WTC11 (cell line): ENCODE data around the gene TOR4A. TPM values are rescaled to one million over a fixed set of nuclear protein-coding genes. Genes with fewer than 3 reads are reported as not detected.

Experiments used
- ATAC-seq: fragments of 200-7000 bp; cut with Tn5 transposase; 2 replicates; pipeline ENCODE4 v1.10.0; 2021; ENCODE audit warnings: mild to moderate bottlenecking, moderate library complexity
- CTCF ChIA-PET: fragments of 300-600 bp; sonication (Branson Sonifier 250); formaldehyde crosslinking; loops from one replicate; lab custom pipeline; 2021; ENCODE audit warnings: antibody characterized with exemption; lab: Charles Lee
- POLR2A ChIA-PET: fragments of 350-600 bp; sonication (Branson Sonifier 250); formaldehyde crosslinking; loops from one replicate; lab custom pipeline; 2021; ENCODE audit warnings: antibody characterized with exemption; lab: Charles Lee
- DNase-seq: peaks from one replicate; pipeline ENCODE4 v3.0.0; 2021; ENCODE audit warnings: low spot score
- H3K27ac Mint-ChIP-seq: 2 replicates; pipeline ENCODE4 v1.8.0; 2021; ENCODE audit warnings: mixed read lengths
- H3K27me3 Mint-ChIP-seq: 2 replicates; pipeline ENCODE4 v1.8.0; 2021; ENCODE audit warnings: low read depth, mild to moderate bottlenecking, moderate library complexity, mixed read lengths
- H3K36me3 Mint-ChIP-seq: 2 replicates; pipeline ENCODE4 v1.8.0; 2021; ENCODE audit warnings: mixed read lengths
- H3K4me1 Mint-ChIP-seq: 2 replicates; pipeline ENCODE4 v1.8.0; 2022; ENCODE audit warnings: mixed read lengths
- H3K4me3 Mint-ChIP-seq: 2 replicates; pipeline ENCODE4 v1.8.0; 2021; ENCODE audit warnings: mild to moderate bottlenecking, moderate library complexity, mixed read lengths
- H3K9me3 Mint-ChIP-seq: 2 replicates; pipeline ENCODE4 v1.8.0; 2021; ENCODE audit warnings: mixed read lengths
- CREB1 ChIP-seq: sonication (generic); formaldehyde crosslinking; IDR thresholded peaks from 2 replicates; pipeline ENCODE4 v1.8.0; 2023; ENCODE audit warnings: mild to moderate bottlenecking, missing genetic modification reagents
- ETV6 ChIP-seq: sonication (generic); formaldehyde crosslinking; IDR thresholded peaks from 2 replicates; pipeline ENCODE4 v1.8.1; 2022; ENCODE audit warnings: mild to moderate bottlenecking, missing genetic modification reagents
- MXD4 ChIP-seq: fragments of 250-450 bp; sonication (Bioruptor Pico); IDR thresholded peaks from 2 replicates; pipeline ENCODE4 v1.8.0; 2021; ENCODE audit warnings: mild to moderate bottlenecking, moderate library complexity, borderline replicate concordance
- MYBL2 ChIP-seq: sonication (generic); formaldehyde crosslinking; IDR thresholded peaks from 2 replicates; pipeline ENCODE4 v1.8.1; 2023; ENCODE audit warnings: mild to moderate bottlenecking, moderate library complexity, missing genetic modification reagents
- PRRX2 ChIP-seq: fragments of 250-450 bp; sonication (Bioruptor Pico); IDR thresholded peaks from 2 replicates; pipeline ENCODE4 v1.8.0; 2021; ENCODE audit warnings: mild to moderate bottlenecking
- TEAD1 ChIP-seq: sonication (generic); formaldehyde crosslinking; IDR thresholded peaks from 2 replicates; pipeline ENCODE4 v1.8.0; 2022; ENCODE audit warnings: mild to moderate bottlenecking, missing genetic modification reagents
- TEAD4 ChIP-seq: sonication (generic); formaldehyde crosslinking; IDR thresholded peaks from 2 replicates; pipeline ENCODE4 v1.8.0; 2022; ENCODE audit warnings: mild to moderate bottlenecking, missing genetic modification reagents
- TP53 ChIP-seq: sonication (generic); formaldehyde crosslinking; IDR thresholded peaks from 2 replicates; pipeline ENCODE4 v1.8.1; 2023; ENCODE audit warnings: mild to moderate bottlenecking, missing genetic modification reagents
- ZBTB21 ChIP-seq: sonication (generic); formaldehyde crosslinking; IDR thresholded peaks from 2 replicates; pipeline ENCODE4 v1.8.1; 2023; ENCODE audit warnings: mild to moderate bottlenecking, missing genetic modification reagents, borderline replicate concordance
- ZNF263 ChIP-seq: sonication (generic); formaldehyde crosslinking; IDR thresholded peaks from 2 replicates; pipeline ENCODE4 v1.8.1; 2022; ENCODE audit warnings: low read depth, mild to moderate bottlenecking, moderate library complexity, missing genetic modification reagents
- ZNF671 ChIP-seq: fragments of 250-450 bp; sonication (Bioruptor Pico); IDR thresholded peaks from 2 replicates; pipeline ENCODE4 v1.8.0; 2021; ENCODE audit warnings: mild to moderate bottlenecking
- total RNA-seq: library from RNA; stranded (reverse); gene quantifications from 3 replicates; pipeline ENCODE4 v1.2.3, GENCODE V29; 2021
- TF ChIP-seq, protein P1 (sequence below): sonication (generic); formaldehyde crosslinking; IDR thresholded peaks from 2 replicates; pipeline ENCODE4 v1.8.0; 2022; ENCODE audit warnings: mild to moderate bottlenecking, missing genetic modification reagents
- TF ChIP-seq, protein P2 (sequence below): fragments of 250-450 bp; sonication (Bioruptor Pico); IDR thresholded peaks from 2 replicates; pipeline ENCODE4 v1.9.0; 2021; ENCODE audit warnings: mild to moderate bottlenecking
- TF ChIP-seq, protein P3 (sequence below): sonication (generic); formaldehyde crosslinking; IDR thresholded peaks from 2 replicates; pipeline ENCODE4 v1.8.1; 2022; ENCODE audit warnings: low read depth, mild to moderate bottlenecking, moderate library complexity, missing genetic modification reagents, borderline replicate concordance
- TF ChIP-seq, protein P4 (sequence below): sonication (generic); formaldehyde crosslinking; IDR thresholded peaks from 2 replicates; pipeline ENCODE4 v1.8.0; 2022; ENCODE audit warnings: mild to moderate bottlenecking, missing genetic modification reagents
- TF ChIP-seq, protein P5 (sequence below): sonication (generic); formaldehyde crosslinking; IDR thresholded peaks from 2 replicates; pipeline ENCODE4 v1.8.0; 2023; ENCODE audit warnings: missing genetic modification reagents
- TF ChIP-seq, protein P6 (sequence below): sonication (generic); formaldehyde crosslinking; IDR thresholded peaks from 2 replicates; pipeline ENCODE4 v1.8.1; 2023; ENCODE audit warnings: mild to moderate bottlenecking, missing genetic modification reagents, borderline replicate concordance
- TF ChIP-seq, protein P7 (sequence below): fragments of 250-450 bp; sonication (Bioruptor Pico); IDR thresholded peaks from 2 replicates; pipeline ENCODE4 v1.9.0; 2021; ENCODE audit warnings: mild to moderate bottlenecking, borderline replicate concordance

The TOR4A gene
- total RNA-seq, 1 experiment from 2014 or later = 7.3 TPM

DNA sequence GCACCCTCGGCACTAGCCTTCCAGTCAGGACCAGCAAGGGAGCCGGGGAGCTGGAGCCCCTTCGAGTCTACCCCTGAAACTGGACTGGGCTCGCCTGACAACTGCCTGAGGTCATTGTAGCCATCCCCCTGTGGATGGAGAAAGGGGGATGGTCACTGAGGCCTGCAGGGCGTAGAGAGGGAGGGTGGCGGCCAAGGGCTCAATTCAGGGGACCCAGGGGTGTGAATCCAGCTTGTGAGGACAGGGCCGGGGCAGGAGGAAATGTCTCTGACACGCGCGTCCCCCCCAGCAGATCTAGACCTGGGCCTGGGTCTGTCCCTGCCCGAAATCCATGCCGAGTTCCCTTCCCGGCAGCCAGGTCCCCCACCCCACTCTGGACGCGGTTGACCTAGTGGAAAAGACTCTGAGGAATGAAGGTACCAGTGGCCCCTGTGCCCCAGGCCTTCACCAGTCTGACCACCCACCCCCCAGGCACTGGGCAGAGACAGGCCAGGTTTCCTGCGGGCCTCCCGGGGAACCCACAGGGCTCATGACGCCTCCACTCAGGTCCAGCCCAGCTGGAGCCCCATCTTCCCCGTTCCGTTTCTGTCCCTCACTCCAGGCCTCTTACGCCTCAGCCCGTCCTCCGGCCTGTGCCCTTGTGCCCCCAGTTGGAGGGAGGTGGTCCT is 46.0 kb upstream of the TOR4A start (continued):
- TF ChIP-seq, protein P1, sequence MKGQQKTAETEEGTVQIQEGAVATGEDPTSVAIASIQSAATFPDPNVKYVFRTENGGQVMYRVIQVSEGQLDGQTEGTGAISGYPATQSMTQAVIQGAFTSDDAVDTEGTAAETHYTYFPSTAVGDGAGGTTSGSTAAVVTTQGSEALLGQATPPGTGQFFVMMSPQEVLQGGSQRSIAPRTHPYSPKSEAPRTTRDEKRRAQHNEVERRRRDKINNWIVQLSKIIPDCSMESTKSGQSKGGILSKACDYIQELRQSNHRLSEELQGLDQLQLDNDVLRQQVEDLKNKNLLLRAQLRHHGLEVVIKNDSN (CRISPR knock-in tag) = no peak
- no peak for TF ChIP-seq MXD4 (CRISPR knock-in tag)

DNA sequence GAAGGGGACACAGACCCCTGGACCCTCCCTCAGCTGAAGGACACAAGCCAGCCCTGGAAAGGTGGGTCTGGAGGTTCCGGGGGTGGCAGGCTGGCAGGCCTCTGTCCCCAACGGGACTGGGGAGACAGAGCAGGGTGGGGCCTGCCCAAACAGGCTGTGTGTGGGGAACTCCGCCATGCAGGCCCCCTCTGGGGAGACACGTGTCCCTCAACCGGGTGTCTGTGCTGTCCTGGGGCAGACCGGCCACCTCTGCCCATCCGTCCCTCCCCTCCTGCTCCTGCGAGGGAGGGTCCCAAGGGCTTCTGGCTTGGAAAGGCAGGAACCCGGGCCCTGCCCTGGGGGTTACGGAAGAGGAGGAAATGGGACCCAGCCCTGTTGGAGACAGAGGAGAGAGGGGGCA is 45.4 kb upstream of the TOR4A start:
- no peaks in the 10 kb centered on the region for H3K36me3 Mint-ChIP-seq
- no peak overlapping the region for H3K27ac Mint-ChIP-seq
- no peak for ATAC-seq
- DNase-seq = no peak
- ChIA-PET CTCF (interaction anchor here (1.2 kb wide), 1 partner anchor 186 kb away, joined by 4 read pairs; the partner anchor contains the start of gene NPDC1), POLR2A (no interaction called here)
- TF ChIP-seq ZBTB21 (CRISPR knock-in tag) (no peak), ZNF671 (no peak), MYBL2 (CRISPR knock-in tag) (no peak), TEAD4 (CRISPR knock-in tag) (no peak), CREB1 (CRISPR knock-in tag) (no peak), PRRX2 (CRISPR knock-in tag) (no peak)
- TF ChIP-seq, protein P2, sequence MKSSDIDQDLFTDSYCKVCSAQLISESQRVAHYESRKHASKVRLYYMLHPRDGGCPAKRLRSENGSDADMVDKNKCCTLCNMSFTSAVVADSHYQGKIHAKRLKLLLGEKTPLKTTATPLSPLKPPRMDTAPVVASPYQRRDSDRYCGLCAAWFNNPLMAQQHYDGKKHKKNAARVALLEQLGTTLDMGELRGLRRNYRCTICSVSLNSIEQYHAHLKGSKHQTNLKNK (CRISPR knock-in tag) = no peak
- no peaks in the 10 kb centered on the region for H3K9me3 Mint-ChIP-seq
- peaks cover 13% of the 10 kb centered on the region for H3K4me1 Mint-ChIP-seq
- no peaks in the 10 kb centered on the region for H3K27me3 Mint-ChIP-seq
- no peak overlapping the region for H3K4me3 Mint-ChIP-seq

DNA sequence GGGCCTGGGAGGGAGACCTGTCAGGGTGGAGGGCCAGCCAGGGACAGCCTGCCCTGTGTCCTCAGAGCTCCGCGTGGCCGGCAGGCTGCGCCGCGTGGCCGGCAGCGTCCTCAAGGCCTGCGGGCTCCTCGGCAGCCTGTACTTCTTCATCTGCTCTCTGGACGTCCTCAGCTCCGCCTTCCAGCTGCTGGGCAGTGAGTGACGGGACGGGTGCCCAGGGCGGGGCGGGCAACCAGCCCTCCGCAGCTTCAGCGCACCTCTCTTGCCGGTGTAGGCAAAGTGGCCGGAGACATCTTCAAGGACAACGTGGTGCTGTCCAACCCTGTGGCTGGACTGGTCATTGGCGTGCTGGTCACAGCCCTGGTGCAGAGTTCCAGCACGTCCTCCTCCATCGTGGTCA is 45.0 kb upstream of the TOR4A start:
- Mint-ChIP-seq H3K4me1 (peaks cover 12% of the 10 kb centered on the region), H3K4me3 (no peak overlapping the region), H3K9me3 (no peaks in the 10 kb centered on the region), H3K27ac (no peak overlapping the region), H3K27me3 (no peaks in the 10 kb centered on the region), H3K36me3 (no peaks in the 10 kb centered on the region)
- ChIA-PET CTCF (interaction anchor here (0.6 kb wide), 1 partner anchor 9 kb away, joined by 6 read pairs; no protein-coding TSS in a partner anchor), POLR2A (no interaction called here)
- DNase-seq = no peak
- ATAC-seq = no peak
- TF ChIP-seq, protein P3, sequence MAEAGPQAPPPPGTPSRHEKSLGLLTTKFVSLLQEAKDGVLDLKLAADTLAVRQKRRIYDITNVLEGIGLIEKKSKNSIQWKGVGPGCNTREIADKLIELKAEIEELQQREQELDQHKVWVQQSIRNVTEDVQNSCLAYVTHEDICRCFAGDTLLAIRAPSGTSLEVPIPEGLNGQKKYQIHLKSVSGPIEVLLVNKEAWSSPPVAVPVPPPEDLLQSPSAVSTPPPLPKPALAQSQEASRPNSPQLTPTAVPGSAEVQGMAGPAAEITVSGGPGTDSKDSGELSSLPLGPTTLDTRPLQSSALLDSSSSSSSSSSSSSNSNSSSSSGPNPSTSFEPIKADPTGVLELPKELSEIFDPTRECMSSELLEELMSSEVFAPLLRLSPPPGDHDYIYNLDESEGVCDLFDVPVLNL = no peak
- TF ChIP-seq ZBTB21 (CRISPR knock-in tag) (no peak), TEAD1 (CRISPR knock-in tag) (no peak), ETV6 (CRISPR knock-in tag) (no peak), ZNF263 (CRISPR knock-in tag) (no peak), CREB1 (CRISPR knock-in tag) (no peak), TP53 (CRISPR knock-in tag) (no peak)
- TF ChIP-seq, protein P4, sequence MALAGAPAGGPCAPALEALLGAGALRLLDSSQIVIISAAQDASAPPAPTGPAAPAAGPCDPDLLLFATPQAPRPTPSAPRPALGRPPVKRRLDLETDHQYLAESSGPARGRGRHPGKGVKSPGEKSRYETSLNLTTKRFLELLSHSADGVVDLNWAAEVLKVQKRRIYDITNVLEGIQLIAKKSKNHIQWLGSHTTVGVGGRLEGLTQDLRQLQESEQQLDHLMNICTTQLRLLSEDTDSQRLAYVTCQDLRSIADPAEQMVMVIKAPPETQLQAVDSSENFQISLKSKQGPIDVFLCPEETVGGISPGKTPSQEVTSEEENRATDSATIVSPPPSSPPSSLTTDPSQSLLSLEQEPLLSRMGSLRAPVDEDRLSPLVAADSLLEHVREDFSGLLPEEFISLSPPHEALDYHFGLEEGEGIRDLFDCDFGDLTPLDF = no peak
- TF ChIP-seq, protein P5, sequence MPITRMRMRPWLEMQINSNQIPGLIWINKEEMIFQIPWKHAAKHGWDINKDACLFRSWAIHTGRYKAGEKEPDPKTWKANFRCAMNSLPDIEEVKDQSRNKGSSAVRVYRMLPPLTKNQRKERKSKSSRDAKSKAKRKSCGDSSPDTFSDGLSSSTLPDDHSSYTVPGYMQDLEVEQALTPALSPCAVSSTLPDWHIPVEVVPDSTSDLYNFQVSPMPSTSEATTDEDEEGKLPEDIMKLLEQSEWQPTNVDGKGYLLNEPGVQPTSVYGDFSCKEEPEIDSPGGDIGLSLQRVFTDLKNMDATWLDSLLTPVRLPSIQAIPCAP = no peak
- TF ChIP-seq, protein P1 (CRISPR knock-in tag) = no peak
- TF ChIP-seq, protein P6, sequence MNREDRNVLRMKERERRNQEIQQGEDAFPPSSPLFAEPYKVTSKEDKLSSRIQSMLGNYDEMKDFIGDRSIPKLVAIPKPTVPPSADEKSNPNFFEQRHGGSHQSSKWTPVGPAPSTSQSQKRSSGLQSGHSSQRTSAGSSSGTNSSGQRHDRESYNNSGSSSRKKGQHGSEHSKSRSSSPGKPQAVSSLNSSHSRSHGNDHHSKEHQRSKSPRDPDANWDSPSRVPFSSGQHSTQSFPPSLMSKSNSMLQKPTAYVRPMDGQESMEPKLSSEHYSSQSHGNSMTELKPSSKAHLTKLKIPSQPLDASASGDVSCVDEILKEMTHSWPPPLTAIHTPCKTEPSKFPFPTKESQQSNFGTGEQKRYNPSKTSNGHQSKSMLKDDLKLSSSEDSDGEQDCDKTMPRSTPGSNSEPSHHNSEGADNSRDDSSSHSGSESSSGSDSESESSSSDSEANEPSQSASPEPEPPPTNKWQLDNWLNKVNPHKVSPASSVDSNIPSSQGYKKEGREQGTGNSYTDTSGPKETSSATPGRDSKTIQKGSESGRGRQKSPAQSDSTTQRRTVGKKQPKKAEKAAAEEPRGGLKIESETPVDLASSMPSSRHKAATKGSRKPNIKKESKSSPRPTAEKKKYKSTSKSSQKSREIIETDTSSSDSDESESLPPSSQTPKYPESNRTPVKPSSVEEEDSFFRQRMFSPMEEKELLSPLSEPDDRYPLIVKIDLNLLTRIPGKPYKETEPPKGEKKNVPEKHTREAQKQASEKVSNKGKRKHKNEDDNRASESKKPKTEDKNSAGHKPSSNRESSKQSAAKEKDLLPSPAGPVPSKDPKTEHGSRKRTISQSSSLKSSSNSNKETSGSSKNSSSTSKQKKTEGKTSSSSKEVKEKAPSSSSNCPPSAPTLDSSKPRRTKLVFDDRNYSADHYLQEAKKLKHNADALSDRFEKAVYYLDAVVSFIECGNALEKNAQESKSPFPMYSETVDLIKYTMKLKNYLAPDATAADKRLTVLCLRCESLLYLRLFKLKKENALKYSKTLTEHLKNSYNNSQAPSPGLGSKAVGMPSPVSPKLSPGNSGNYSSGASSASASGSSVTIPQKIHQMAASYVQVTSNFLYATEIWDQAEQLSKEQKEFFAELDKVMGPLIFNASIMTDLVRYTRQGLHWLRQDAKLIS (CRISPR knock-in tag) = no peak
- TF ChIP-seq, protein P7, sequence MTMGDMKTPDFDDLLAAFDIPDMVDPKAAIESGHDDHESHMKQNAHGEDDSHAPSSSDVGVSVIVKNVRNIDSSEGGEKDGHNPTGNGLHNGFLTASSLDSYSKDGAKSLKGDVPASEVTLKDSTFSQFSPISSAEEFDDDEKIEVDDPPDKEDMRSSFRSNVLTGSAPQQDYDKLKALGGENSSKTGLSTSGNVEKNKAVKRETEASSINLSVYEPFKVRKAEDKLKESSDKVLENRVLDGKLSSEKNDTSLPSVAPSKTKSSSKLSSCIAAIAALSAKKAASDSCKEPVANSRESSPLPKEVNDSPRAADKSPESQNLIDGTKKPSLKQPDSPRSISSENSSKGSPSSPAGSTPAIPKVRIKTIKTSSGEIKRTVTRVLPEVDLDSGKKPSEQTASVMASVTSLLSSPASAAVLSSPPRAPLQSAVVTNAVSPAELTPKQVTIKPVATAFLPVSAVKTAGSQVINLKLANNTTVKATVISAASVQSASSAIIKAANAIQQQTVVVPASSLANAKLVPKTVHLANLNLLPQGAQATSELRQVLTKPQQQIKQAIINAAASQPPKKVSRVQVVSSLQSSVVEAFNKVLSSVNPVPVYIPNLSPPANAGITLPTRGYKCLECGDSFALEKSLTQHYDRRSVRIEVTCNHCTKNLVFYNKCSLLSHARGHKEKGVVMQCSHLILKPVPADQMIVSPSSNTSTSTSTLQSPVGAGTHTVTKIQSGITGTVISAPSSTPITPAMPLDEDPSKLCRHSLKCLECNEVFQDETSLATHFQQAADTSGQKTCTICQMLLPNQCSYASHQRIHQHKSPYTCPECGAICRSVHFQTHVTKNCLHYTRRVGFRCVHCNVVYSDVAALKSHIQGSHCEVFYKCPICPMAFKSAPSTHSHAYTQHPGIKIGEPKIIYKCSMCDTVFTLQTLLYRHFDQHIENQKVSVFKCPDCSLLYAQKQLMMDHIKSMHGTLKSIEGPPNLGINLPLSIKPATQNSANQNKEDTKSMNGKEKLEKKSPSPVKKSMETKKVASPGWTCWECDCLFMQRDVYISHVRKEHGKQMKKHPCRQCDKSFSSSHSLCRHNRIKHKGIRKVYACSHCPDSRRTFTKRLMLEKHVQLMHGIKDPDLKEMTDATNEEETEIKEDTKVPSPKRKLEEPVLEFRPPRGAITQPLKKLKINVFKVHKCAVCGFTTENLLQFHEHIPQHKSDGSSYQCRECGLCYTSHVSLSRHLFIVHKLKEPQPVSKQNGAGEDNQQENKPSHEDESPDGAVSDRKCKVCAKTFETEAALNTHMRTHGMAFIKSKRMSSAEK = no peak
